Chondrocyte (in vitro differentiated cells): ENCODE measurements around the gene ZNF337. TPM values are rescaled to one million over a fixed set of nuclear protein-coding genes. Genes with fewer than 3 reads are reported as not detected.

Experiments
- DNase-seq: peaks from one replicate; pipeline ENCODE4 v3.0.0; 2021; ENCODE audit warnings: mixed read lengths, low spot score
- H3K27ac Mint-ChIP-seq: one replicate; pipeline ENCODE4 v1.8.0; 2021; ENCODE audit warnings: mild to moderate bottlenecking, moderate library complexity, mixed read lengths; ENCODE audit not compliant: unreplicated experiment
- H3K27me3 Mint-ChIP-seq: 2 replicates; pipeline ENCODE4 v1.8.0; 2021; ENCODE audit warnings: low read depth, mixed read lengths
- H3K36me3 Mint-ChIP-seq: 2 replicates; pipeline ENCODE4 v1.8.0; 2021; ENCODE audit warnings: low read depth, mixed read lengths
- H3K4me1 Mint-ChIP-seq: 2 replicates; pipeline ENCODE4 v1.8.0; 2021; ENCODE audit warnings: low read depth, mild to moderate bottlenecking, mixed read lengths
- H3K4me3 Mint-ChIP-seq: one replicate; pipeline ENCODE4 v1.8.0; 2021; ENCODE audit warnings: mild to moderate bottlenecking, moderate library complexity, mixed read lengths; ENCODE audit not compliant: unreplicated experiment
- H3K9me3 Mint-ChIP-seq: 2 replicates; pipeline ENCODE4 v1.8.0; 2021; ENCODE audit warnings: low read depth, mixed read lengths
- total RNA-seq: library from RNA; stranded (reverse); gene quantifications from 3 replicates; pipeline ENCODE4 v1.2.1, GENCODE V29; 2021
- TF ChIP-seq, protein P1 (sequence below): fragments of 200-600 bp; sonication (generic); IDR thresholded peaks from 2 replicates; pipeline ENCODE4 v1.5.0; 2021; ENCODE audit warnings: antibody characterized with exemption, mild to moderate bottlenecking, moderate library complexity

Gene ZNF337
- total RNA-seq, 1 donor from 2014 or later = 11.2 TPM

- Mint-ChIP-seq H3K27ac (no peak overlapping the region), H3K36me3 (no peaks in the 10 kb centered on the region), H3K4me3 (no peak overlapping the region), H3K27me3 (no peaks in the 10 kb centered on the region), H3K4me1 (no peaks in the 10 kb centered on the region), H3K9me3 (peaks cover 11% of the 10 kb centered on the region)
- TF ChIP-seq, protein P1, sequence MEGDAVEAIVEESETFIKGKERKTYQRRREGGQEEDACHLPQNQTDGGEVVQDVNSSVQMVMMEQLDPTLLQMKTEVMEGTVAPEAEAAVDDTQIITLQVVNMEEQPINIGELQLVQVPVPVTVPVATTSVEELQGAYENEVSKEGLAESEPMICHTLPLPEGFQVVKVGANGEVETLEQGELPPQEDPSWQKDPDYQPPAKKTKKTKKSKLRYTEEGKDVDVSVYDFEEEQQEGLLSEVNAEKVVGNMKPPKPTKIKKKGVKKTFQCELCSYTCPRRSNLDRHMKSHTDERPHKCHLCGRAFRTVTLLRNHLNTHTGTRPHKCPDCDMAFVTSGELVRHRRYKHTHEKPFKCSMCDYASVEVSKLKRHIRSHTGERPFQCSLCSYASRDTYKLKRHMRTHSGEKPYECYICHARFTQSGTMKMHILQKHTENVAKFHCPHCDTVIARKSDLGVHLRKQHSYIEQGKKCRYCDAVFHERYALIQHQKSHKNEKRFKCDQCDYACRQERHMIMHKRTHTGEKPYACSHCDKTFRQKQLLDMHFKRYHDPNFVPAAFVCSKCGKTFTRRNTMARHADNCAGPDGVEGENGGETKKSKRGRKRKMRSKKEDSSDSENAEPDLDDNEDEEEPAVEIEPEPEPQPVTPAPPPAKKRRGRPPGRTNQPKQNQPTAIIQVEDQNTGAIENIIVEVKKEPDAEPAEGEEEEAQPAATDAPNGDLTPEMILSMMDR = no peak
- no peak for DNase-seq
These were observed 43.1 kb upstream of the ZNF337 start for GRCh38 chr20:25739615-25740320.

DNA sequence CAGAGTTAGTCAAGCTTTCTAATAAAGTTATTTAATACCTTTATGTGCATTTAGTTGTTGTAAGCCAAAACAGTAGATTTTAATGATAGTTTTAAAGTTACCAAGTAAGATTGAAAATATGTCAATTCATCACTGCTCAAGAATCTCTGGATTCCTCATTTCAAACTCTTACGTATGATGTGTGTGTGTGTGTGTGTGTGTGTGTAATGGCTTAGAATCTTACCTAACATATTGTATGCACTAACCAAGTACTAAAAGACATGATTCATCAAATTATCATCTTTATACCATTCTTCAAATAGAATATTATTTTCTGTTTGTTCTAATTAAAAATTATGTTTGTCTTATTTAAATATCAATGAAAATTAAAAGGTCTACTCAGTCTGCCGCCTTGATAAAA, 41.5 kb upstream of the ZNF337 start:
- H3K27me3 Mint-ChIP-seq = no peaks in the 10 kb centered on the region
- H3K9me3 Mint-ChIP-seq = peaks cover 11% of the 10 kb centered on the region
- H3K4me1 Mint-ChIP-seq = no peaks in the 10 kb centered on the region
- TF ChIP-seq, protein P1 = no peak
- DNase-seq = no peak
- no peak overlapping the region for H3K27ac Mint-ChIP-seq
- H3K36me3 Mint-ChIP-seq = no peaks in the 10 kb centered on the region
- no peak overlapping the region for H3K4me3 Mint-ChIP-seq

DNA sequence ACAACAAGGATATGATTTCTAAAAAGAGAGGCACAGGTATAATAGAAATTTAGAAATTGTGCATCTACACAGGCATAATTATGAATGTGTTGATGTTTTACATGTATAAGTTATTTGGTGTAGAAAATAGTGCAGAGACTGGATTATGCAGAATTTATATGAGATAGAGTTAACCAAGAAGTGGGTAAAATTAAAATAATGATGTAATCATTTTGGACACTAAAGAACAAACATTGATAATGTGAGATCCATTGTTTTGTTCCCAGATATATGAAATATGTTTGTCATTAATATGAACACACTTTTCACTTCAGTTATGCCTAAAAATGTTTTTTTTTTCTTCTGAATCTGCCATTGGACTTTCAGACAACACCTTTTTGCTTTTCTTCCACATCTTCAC, 37.2 kb upstream of the ZNF337 start:
- DNase-seq = no peak
- no peaks in the 10 kb centered on the region for H3K36me3 Mint-ChIP-seq
- no peaks in the 10 kb centered on the region for H3K4me1 Mint-ChIP-seq
- H3K4me3 Mint-ChIP-seq = no peak overlapping the region
- H3K27me3 Mint-ChIP-seq = no peaks in the 10 kb centered on the region
- TF ChIP-seq, protein P1 = no peak
- H3K27ac Mint-ChIP-seq = no peak overlapping the region
- peaks cover 8% of the 10 kb centered on the region for H3K9me3 Mint-ChIP-seq

DNA sequence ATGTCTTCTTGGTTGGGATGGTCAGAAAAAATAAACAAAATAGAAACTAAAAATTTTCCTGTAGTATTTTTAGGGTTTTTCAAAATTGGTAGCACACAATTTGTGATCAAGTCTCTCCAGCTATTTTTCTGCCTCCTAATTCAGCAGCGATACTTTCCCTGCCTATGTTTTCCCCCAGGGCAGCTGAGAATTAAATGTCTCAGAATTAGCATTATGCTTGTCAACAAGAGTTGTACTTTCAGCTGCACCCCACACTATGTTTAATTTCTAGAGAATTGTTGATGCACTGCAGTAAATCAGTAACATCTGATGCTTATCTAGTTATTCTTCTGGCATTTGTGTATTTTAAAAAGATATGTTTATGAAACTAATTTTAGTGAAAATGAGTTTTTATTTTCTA, 34.2 kb upstream of the ZNF337 start:
- Mint-ChIP-seq H3K4me1 (no peaks in the 10 kb centered on the region), H3K36me3 (peaks cover 9% of the 10 kb centered on the region), H3K27me3 (no peaks in the 10 kb centered on the region), H3K9me3 (peaks cover 17% of the 10 kb centered on the region), H3K27ac (no peak overlapping the region), H3K4me3 (no peak overlapping the region)
- DNase-seq = no peak
- TF ChIP-seq, protein P1 = no peak

DNA sequence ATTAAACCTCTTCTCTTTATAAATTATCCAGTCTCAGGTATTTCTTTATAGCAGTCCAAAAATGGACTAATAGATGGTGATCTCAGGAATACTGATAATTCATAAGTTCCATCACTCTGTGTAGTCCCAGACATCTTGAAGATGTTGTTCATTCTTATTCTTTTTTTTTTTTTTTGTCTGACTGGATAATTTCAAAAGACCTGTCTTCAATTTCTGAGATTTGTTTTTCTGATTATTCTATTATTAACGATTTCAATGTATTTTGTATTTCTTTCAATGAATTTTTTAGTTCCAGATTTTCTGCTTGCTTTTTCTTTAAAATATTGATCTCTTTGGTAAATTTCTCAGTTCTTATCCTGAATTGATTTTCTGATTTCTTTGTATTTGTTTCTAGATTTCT, 29.7 kb upstream of the ZNF337 start:
- TF ChIP-seq, protein P1 = no peak
- H3K36me3 Mint-ChIP-seq = peaks cover 9% of the 10 kb centered on the region
- DNase-seq = no peak
- H3K9me3 Mint-ChIP-seq = peaks cover 42% of the 10 kb centered on the region
- no peak overlapping the region for H3K4me3 Mint-ChIP-seq
- H3K4me1 Mint-ChIP-seq = no peaks in the 10 kb centered on the region
- no peaks in the 10 kb centered on the region for H3K27me3 Mint-ChIP-seq
- H3K27ac Mint-ChIP-seq = no peak overlapping the region
